RPMI8226 (cell line): ENCODE results near the gene PLCD3.
A peak's percentile ranks its signal among the peaks of the same experiment; 100 is the strongest.

Experiments used
- DNase-seq: peaks from one replicate; pipeline ENCODE4 v3.0.0-alpha.2; 2015

PLCD3 gene

GRCh38 chr17:45132320-45132571, at the start of gene PLCD3:
Gene PLCD3, minus strand, starts transcription at chr17:45132515. Its CDS starts 105 bp downstream, at chr17:45132410.
- no peak for DNase-seq

GRCh38 chr17:45177563-45177962, 45.2 kb upstream of the PLCD3 start:
- no peak for DNase-seq

DNA sequence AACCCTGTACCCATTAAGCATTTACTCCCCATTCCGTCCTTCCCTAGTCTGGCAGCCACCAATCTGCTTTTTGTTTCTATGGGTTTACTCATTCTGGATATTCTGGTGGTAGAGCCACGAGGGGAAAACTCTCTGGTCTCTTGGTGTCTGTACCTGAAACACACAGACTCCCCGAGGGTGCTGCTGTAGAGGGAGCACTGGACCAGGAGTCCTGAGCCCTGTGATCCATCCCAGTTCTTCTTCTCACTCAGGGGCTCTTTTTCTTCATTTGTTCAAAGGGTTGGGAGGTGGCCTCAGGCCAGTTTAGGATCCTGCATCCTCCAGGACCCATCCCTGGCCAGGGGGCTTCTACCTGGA, 43.4 kb upstream of the PLCD3 start:
- DNase-seq = no peak

- DNase-seq = peak; percentile 84
These were observed 40.4 kb upstream of the PLCD3 start for GRCh38 chr17:45172541-45173286.

GRCh38 chr17:45172232-45172540, 39.9 kb upstream of the PLCD3 start:
- DNase-seq = no peak

- DNase-seq = no peak
These were observed 39.3 kb upstream of the PLCD3 start for GRCh38 chr17:45171338-45172231.

GRCh38 chr17:45170931-45171337, 38.6 kb upstream of the PLCD3 start:
- DNase-seq = no peak

DNA sequence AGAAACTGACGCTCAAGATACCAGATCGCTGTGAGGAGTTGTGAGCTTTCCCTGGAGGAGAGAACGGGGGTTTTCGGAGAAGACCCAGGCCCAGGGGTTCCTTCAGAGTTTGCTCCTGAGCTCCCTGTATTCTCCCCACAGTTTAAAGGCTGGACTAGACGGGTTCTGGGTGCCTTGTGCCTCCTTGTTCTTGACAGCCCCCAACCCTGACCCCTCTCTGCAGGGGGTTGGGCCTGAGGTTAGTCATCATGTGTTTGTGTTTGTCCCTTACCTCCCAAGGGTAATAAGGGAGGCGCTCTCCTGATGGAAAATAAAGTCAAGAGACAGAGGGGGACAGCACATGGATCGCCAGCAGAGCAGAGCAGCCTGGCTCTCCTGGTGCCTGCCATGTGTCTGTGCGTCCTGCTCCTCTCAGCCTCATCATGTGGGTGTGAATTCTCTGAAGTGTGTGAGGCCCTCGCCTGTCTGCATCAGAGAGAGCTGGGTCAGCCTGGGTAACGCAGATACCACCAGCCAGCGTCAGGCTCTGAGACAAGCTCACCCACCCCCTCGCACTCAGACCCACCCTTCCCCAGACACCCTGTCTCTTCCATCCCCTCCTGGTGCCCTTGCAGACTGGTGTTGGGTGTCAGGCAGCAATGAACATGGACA, 38.1 kb upstream of the PLCD3 start:
- no peak for DNase-seq

DNA sequence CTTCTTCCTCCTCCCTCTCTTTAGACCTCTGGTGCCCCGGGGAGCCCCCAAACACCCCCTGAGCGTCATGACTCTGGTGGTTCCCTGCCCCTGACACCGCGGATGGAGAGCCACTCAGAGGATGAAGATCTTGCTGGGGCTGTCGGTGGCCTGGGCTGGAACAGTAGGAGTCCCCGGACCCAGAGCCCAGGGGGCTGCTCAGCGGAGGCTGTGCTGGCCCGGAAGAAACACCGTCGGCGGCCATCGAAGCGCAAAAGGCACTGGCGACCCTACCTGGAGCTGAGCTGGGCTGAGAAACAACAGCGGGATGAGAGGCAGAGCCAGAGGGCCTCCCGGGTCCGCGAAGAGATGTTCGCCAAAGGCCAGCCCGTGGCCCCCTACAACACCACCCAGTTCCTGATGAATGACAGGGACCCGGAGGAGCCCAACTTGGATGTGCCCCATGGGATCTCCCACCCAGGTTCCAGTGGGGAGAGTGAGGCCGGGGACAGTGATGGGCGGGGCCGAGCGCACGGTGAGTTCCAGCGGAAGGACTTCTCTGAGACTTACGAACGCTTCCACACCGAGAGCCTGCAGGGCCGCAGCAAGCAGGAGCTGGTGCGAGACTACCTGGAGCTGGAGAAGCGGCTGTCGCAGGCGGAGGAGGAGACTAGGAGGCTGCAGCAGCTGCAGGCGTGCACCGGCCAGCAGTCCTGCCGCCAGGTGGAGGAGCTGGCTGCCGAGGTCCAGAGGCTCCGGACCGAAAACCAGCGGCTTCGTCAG, 36.9 kb upstream of the PLCD3 start:
- DNase-seq = no peak

- no peak for DNase-seq
These were observed 32.5 kb upstream of the PLCD3 start for GRCh38 chr17:45164734-45165269.

- DNase-seq = no peak
These were observed 29.8 kb upstream of the PLCD3 start for GRCh38 chr17:45162025-45162687.

GRCh38 chr17:45161288-45162024, 29.1 kb upstream of the PLCD3 start, which contains the start of gene HEXIM2:
Gene HEXIM2, plus strand, starts transcription at chr17:45161875. Its CDS starts 919 bp downstream, at chr17:45162794.
- peak; percentile 99 for DNase-seq

DNA sequence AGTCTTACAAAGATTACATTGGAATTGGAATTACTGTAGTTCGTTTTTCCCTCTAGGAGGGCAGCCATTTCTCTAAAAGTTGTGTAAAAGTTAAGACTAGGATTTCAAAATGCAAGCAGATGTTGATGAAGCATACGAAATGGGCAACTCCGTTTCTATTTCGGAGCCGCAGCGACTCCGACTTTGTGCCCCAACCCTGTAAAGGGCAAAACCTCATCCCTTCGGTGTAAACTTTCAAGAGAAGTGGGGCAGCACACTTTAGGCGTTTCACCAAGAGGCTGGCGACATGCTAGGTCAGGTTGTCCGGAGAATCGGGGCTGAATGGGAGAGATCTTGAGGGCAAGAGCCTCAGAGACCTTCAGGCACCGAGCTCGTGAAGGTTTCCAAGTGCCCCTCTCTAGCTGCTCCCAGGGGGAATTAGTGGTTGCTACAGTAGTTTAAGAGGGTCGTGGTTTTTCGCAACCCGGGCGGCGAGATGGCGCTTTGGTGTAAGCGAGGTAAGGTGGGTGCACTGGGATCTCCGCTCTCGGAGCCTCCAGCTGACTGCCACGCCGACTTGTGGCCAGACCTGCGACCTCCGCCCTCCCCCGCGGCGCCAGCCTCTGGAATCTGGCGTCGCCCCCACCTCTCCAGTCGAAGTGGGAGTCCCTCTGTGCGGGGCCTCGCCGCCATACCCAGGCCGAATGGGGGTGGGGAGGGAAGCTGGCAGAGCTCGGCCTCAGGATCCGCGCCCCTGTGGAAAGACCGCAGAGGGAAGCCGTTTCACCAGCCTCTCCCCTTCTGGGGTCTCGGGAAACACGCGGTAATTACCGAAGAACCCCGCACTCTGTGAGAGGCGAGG, 28.4 kb upstream of the PLCD3 start:
- peak; percentile 59 for DNase-seq

DNA sequence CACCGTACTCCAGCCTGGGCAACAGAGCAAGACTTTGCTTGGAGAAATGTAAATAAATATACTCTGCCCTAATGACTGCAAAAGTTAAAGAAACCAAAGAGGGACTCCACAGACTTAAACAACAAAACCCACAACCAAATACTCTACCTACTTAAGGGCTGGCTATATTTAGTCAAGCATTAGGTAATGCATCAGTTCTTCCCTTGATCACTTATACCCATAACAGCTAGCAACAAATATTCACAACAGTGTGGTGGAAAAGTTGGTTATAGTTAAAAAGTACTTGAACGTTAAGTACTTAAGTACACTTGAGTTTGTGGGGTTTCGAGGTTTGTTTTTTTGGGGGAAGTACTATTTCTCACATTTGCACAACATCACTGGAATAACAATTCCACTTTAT, 23.9 kb upstream of the PLCD3 start:
- no peak for DNase-seq

DNA sequence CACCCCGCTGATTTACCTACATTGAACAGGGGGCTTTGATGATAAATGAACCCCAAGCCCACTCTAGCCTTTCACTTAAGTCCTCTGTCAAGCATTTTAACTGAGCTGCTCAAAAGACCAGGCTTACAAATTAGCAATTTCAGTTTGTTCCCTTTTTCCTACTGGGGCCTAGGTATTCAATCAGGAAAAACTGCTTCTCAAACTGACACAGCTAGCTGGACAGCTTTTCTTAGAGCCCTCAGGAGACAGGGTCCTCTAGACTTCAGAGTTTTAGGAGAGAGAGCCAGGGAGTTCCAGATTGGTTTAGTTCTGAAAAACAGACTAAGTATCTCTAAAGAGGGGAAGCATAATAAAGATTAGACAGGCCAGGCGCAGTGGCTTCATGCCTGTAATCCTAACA, 23.2 kb upstream of the PLCD3 start:
- DNase-seq = peak; percentile 3

GRCh38 chr17:45155029-45155428, 22.7 kb upstream of the PLCD3 start:
- peak; percentile 1 for DNase-seq

DNA sequence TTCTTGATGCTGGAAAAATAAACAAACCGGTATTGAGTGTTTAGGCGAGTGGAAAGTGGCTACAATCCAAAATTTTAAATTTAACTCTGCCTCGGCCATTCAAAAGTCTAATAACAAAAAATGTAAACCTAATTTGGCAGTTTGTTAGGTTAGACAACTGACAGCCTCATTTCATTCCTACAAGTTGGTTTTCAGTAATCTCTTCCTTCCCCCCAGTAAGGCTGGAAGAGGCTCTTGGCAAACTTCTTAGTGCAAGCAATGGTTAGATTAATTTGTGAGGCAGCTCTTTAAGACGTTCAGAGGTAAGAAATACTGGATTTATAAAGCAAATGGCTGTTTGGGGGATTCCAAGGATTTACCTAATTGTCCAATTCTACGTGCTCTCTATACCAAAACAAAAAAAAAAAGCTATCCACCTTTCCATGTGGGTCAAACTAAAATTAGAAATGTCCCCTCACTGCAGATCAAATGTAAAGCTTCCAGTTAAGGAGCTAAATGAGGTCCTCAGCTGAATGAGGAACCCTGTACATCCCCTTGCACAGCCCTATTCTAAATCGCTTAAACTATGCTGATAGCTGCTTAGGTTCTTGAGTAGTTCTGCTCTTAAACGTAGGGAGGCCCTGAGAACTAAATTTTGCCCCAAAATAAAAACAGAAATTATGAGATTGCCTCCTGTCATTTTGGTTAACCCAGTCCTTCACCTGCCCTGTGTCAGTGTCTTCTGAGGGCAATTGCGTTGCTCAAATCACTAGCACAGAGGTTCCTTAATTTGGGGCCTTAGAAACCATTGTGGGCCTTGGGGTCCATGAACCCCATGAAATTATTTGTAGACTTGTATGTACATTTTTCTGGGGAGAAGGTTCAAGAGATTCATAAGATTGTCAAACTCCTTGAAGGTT, 18.8 kb upstream of the PLCD3 start:
- peak; percentile 10 for DNase-seq

DNA sequence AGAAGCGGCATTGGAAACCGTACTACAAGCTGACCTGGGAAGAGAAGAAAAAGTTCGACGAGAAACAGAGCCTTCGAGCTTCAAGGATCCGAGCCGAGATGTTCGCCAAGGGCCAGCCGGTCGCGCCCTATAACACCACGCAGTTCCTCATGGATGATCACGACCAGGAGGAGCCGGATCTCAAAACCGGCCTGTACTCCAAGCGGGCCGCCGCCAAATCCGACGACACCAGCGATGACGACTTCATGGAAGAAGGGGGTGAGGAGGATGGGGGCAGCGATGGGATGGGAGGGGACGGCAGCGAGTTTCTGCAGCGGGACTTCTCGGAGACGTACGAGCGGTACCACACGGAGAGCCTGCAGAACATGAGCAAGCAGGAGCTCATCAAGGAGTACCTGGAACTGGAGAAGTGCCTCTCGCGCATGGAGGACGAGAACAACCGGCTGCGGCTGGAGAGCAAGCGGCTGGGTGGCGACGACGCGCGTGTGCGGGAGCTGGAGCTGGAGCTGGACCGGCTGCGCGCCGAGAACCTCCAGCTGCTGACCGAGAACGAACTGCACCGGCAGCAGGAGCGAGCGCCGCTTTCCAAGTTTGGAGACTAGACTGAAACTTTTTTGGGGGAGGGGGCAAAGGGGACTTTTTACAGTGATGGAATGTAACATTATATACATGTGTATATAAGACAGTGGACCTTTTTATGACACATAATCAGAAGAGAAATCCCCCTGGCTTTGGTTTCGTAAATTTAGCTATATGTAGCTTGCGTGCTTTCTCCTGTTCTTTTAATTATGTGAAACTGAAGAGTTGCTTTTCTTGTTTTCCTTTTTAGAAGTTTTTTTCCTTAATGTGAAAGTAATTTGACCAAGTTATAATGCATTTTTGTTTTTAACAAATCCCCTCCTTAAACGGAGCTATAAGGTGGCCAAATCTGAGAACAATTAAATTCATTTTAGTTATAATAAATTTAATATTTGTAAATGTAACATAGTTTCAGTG, 17.7 kb upstream of the PLCD3 start:
- peak; percentile 66 for DNase-seq
